ENCODE data around the gene CARD8. TPM values are rescaled to one million over a fixed set of nuclear protein-coding genes. Genes with fewer than 3 reads are reported as not detected.
"Not testable (repeated sequence)": the region's sequence is repeated elsewhere in the genome, so short reads cannot be mapped to it uniquely, and the experiment has no call there.

CARD8 gene
- total and polyA plus RNA-seq, 10 of the 15 experiments (the other 5 are each of a cell fraction or from before 2014, with no cell fraction given), result 39.8 to 69.8 (median 46.1) TPM

DNA sequence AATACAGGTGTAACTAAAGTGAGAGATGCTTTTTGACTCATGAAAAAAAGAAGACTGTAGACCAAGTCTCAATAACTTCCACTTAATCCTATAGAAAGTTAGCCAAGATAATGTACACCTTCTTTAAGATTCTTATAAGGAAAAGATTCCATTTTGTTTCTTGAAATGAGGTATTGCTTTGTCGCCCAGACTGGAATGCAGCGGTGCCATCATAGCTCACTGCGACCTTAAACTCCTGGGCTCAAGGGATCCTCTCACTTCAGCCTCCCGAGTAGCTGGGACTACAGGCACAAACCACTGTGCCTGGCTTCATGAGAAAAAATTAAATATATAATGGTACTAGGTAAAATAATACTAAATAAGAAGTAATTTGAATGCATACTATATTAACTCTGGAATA is 3.3 kb upstream of the CARD8 start:
- H3K4me1 ChIP-seq (ENCODE audit: control insufficient read depth, insufficient read depth, low read length); H3K9me3 ChIP-seq (replicated peaks; ENCODE audit: control insufficient read depth, insufficient read depth, low read length); BruUV-seq (replicated peaks); H3K9ac ChIP-seq (ENCODE audit: control insufficient read depth, insufficient read depth, low read length); in situ Hi-C loops (cut with MboI); H4K20me1 ChIP-seq (ENCODE audit: control insufficient read depth, insufficient read depth); H3K4me3 ChIP-seq; H3K36me3 ChIP-seq (ENCODE audit: control insufficient read depth in 2 of 2, insufficient read depth in 2 of 2, low read length in 1 of 2); DNase-seq (ENCODE audit: low read depth, low spot score); FAIRE-seq; H3K27me3 ChIP-seq (replicated peaks in 1 of 2; ENCODE audit: control insufficient read depth in 2 of 2, insufficient read depth in 2 of 2, low read length in 1 of 2); H2AFZ ChIP-seq (ENCODE audit: control insufficient read depth, low read depth, low read length); intact Hi-C loops (cut with micrococcal nuclease; ENCODE audit: unreplicated experiment): not testable (repeated sequence)
- Histone ChIP-seq H3K79me2 (ENCODE audit: control insufficient read depth, insufficient read depth, low read length) (peaks cover 16% of the 10 kb centered on the region), H3K27ac (ENCODE audit: control insufficient read depth, insufficient read depth) (peak overlapping the region; percentile 87), H3K4me2 (ENCODE audit: control insufficient read depth, insufficient read depth) (peak overlapping the region; percentile 31; the same call in 1 of the 2 replicates)
- ChIA-PET CTCF (interaction anchor here (0.6 to 5.0 kb wide), 10 partner anchors 9 to 660 kb away, joined by 3 to 60 read pairs (median 6); partner anchors contain the start of gene PLA2G4C), RAD21 (ENCODE audit: unreplicated experiment) (interaction anchor here (0.6 to 3.3 kb wide), 8 partner anchors 9 to 293 kb away, joined by 3 to 38 read pairs (median 5); partner anchors contain the start of genes LIG1 and PLA2G4C), POLR2A (interaction anchor here (0.6 to 1.3 kb wide), 4 partner anchors 14 to 103 kb away, joined by 3 to 6 read pairs (median 5); no protein-coding TSS in a partner anchor), SMC1A (ENCODE audit: uncharacterized antibody, unreplicated experiment) (interaction anchor here (1.0 to 5.8 kb wide), 6 partner anchors 9 to 150 kb away, joined by 3 to 67 read pairs (median 11); partner anchors contain the start of gene PLA2G4C)
- ATAC-seq, result peak; percentile 13; the same call in 1 of the 3 replicates
- 52% methylated on average over 4 of the region's 4 CpGs for WGBS (ENCODE audit: insufficient coverage, insufficient replicate concordance, low lambda C conversion rate, missing lambda C conversion rate)

DNA sequence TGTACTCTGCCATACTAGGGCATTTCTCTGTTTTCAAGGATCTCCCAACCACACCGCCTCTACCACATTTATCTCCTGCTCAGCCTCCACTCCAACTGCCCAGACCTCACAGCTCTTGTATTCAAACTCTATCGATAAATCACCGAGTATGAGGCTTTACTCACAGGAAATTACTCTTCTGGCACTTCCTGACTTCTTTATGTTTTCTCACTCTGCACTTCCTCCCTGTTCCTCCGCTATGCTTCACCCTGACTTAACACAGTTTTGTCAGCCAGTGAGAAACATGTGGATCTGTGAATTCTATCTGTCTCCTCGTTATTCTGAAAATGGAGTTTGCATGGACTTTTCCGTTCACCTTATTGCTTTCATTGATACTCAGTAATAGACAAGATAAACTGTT is 2.6 kb upstream of the CARD8 start:
- H3K36me3 ChIP-seq (ENCODE audit: control insufficient read depth in 2 of 2, insufficient read depth in 2 of 2, low read length in 1 of 2), result no peaks in the 10 kb centered on the region
- peak overlapping the region; percentile 67 for H3K27ac ChIP-seq (ENCODE audit: control insufficient read depth, insufficient read depth)
- WGBS (ENCODE audit: insufficient coverage, insufficient replicate concordance, low lambda C conversion rate, missing lambda C conversion rate), result 2% methylated on average over 6 of the region's 6 CpGs
- ChIA-PET SMC1A (ENCODE audit: uncharacterized antibody, unreplicated experiment) (interaction anchor here (0.6 to 5.8 kb wide), 8 partner anchors 9 to 149 kb away, joined by 3 to 67 read pairs (median 5); partner anchors contain the start of gene PLA2G4C), RAD21 (ENCODE audit: unreplicated experiment) (interaction anchor here (1.4 to 3.3 kb wide), 4 partner anchors 9 to 149 kb away, joined by 3 to 38 read pairs (median 26); partner anchors contain the start of gene PLA2G4C), CTCF (interaction anchor here (0.7 to 5.0 kb wide), 6 partner anchors 8 to 151 kb away, joined by 3 to 48 read pairs (median 6); no protein-coding TSS in a partner anchor), POLR2A (interaction anchor here (0.9 to 1.3 kb wide), 3 partner anchors 55 to 102 kb away, joined by 3 to 4 read pairs (median 4); no protein-coding TSS in a partner anchor)
- no TSS peak for BruUV-seq (replicated peaks)
- H3K9ac ChIP-seq (ENCODE audit: control insufficient read depth, insufficient read depth, low read length), result peak overlapping the region; percentile 31; the same call in 1 of the 2 replicates
- H4K20me1 ChIP-seq (ENCODE audit: control insufficient read depth, insufficient read depth), result no peaks in the 10 kb centered on the region
- intact Hi-C loops (cut with micrococcal nuclease; ENCODE audit: unreplicated experiment) (no loop called here), in situ Hi-C loops (cut with MboI) (no loop called here)
- peak overlapping the region; percentile 29 for H2AFZ ChIP-seq (ENCODE audit: control insufficient read depth, low read depth, low read length)
- peak overlapping the region; percentile 66 for H3K4me3 ChIP-seq
- peaks cover 12% of the 10 kb centered on the region for H3K4me1 ChIP-seq (ENCODE audit: control insufficient read depth, insufficient read depth, low read length)
- ATAC-seq (peak; percentile 15), DNase-seq (ENCODE audit: low read depth, low spot score) (no peak), FAIRE-seq (peak; percentile 61)
- H3K27me3 ChIP-seq (replicated peaks in 1 of 2; ENCODE audit: control insufficient read depth in 2 of 2, insufficient read depth in 2 of 2, low read length in 1 of 2), result no peaks in the 10 kb centered on the region
- peak overlapping the region; percentile 56 for H3K4me2 ChIP-seq (ENCODE audit: control insufficient read depth, insufficient read depth)
- peaks cover 23% of the 10 kb centered on the region for H3K79me2 ChIP-seq (ENCODE audit: control insufficient read depth, insufficient read depth, low read length)
- no peaks in the 10 kb centered on the region for H3K9me3 ChIP-seq (replicated peaks; ENCODE audit: control insufficient read depth, insufficient read depth, low read length)
- TF ChIP-seq ETV6 (conservative IDR thresholded peaks at IDR 0.05 in 1 of 2, IDR thresholded peaks at IDR 0.05 in 1 of 2; ENCODE audit: borderline replicate concordance in 1 of 2, low read depth in 1 of 2) (peak in 1 of 2 experiments; percentile 41; a peak in 1 of 4 replicates), SUPT20H (IDR thresholded peaks at IDR 0.05; ENCODE audit: borderline replicate concordance, control insufficient read depth, low read depth, low read length) (no peak), HDAC6 (IDR thresholded peaks at IDR 0.05; ENCODE audit: unreplicated experiment) (no peak), ZNF217 (IDR thresholded peaks at IDR 0.05) (no peak), CBX3 (IDR thresholded peaks at IDR 0.05; ENCODE audit: borderline replicate concordance, low read depth) (no peak), CBFB (IDR thresholded peaks at IDR 0.05; ENCODE audit: low read depth) (no peak), TARDBP (IDR thresholded peaks at IDR 0.05; ENCODE audit: borderline replicate concordance) (no peak), PAX8 (IDR thresholded peaks at IDR 0.05) (no peak), SRF (IDR thresholded peaks at IDR 0.05; ENCODE audit: low read depth in 2 of 2, low read length in 2 of 2) (no peak), BMI1 (IDR thresholded peaks at IDR 0.05; ENCODE audit: borderline replicate concordance) (no peak), FOXM1 (IDR thresholded peaks at IDR 0.05; ENCODE audit: low read depth, low read length) (no peak), NRF1 (conservative IDR thresholded peaks at IDR 0.05; ENCODE audit: low read depth, low read length) (no peak), STAT3 (IDR thresholded peaks at IDR 0.05; ENCODE audit: low read depth, low read length) (no peak), HCFC1 (IDR thresholded peaks at IDR 0.05; ENCODE audit: low read length) (no peak)
- TF ChIP-seq, protein P1, sequence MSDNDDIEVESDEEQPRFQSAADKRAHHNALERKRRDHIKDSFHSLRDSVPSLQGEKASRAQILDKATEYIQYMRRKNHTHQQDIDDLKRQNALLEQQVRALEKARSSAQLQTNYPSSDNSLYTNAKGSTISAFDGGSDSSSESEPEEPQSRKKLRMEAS (IDR thresholded peaks at IDR 0.05; ENCODE audit: low read depth, low read length), result no peak
- TF ChIP-seq, protein P2, sequence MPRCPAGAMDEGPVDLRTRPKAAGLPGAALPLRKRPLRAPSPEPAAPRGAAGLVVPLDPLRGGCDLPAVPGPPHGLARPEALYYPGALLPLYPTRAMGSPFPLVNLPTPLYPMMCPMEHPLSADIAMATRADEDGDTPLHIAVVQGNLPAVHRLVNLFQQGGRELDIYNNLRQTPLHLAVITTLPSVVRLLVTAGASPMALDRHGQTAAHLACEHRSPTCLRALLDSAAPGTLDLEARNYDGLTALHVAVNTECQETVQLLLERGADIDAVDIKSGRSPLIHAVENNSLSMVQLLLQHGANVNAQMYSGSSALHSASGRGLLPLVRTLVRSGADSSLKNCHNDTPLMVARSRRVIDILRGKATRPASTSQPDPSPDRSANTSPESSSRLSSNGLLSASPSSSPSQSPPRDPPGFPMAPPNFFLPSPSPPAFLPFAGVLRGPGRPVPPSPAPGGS (IDR thresholded peaks at IDR 0.05; ENCODE audit: borderline replicate concordance, insufficient read depth, low read depth, low read length, poor library complexity, severe bottlenecking), result no peak

Measured in GM12878 (cell line).